IMR-90 (cell line): Measurements from ENCODE around the gene MEIOB. TPM values are rescaled to one million over a fixed set of nuclear protein-coding genes. Genes with fewer than 3 reads are reported as not detected.

Experiments used
- ATAC-seq: fragments of 200-7000 bp; cut with Tn5 transposase; 2 replicates; pipeline ENCODE4 v1.9.1; 2020; ENCODE audit warnings: low read depth, mild to moderate bottlenecking, moderate library complexity
- BruUV-seq: library from RNA; stranded (reverse); fragments of 400-500 nt; replicated peaks from 2 replicates; lab custom pipeline; 2021; lab: Mats Ljungman, UMichigan
- CTCF ChIA-PET: fragments of 300-600 bp; formaldehyde crosslinking; extraction: SDS; loops from one replicate; lab custom pipeline; 2021; ENCODE audit warnings: antibody characterized with exemption; lab: Yijun Ruan, JAX
- POLR2A ChIA-PET: fragments of 300-600 bp; sonication (Branson Sonifier 250); formaldehyde crosslinking; loops from one replicate; lab custom pipeline; 2022; ENCODE audit warnings: antibody characterized with exemption; ENCODE audit not compliant: unreplicated experiment; lab: Charles Lee
- DNase-seq: peaks from one replicate; pipeline ENCODE4 v3.0.0; 2013
- H2AFZ ChIP-seq: replicated peaks from 2 replicates; pipeline ENCODE3; 2013; ENCODE audit warnings: low read length, mild to moderate bottlenecking; ENCODE audit not compliant: poor library complexity
- H2AK5ac ChIP-seq: 2 replicates; pipeline ENCODE4 v1.6.1; 2013; ENCODE audit warnings: low read depth, low read length, inconsistent platforms
- H2AK9ac ChIP-seq: replicated peaks from 2 replicates; pipeline ENCODE3; 2013; ENCODE audit warnings: mild to moderate bottlenecking, low read depth, low read length, moderate library complexity; ENCODE audit not compliant: poor library complexity
- H2BK120ac ChIP-seq: 2 replicates; pipeline ENCODE4 v1.6.1; 2013; ENCODE audit warnings: low read depth, low read length, inconsistent platforms
- H2BK15ac ChIP-seq: 3 replicates; pipeline ENCODE4 v1.6.1; 2013; ENCODE audit warnings: low read depth, low read length, inconsistent platforms
- H2BK20ac ChIP-seq: 2 replicates; pipeline ENCODE4 v1.6.1; 2013; ENCODE audit warnings: low read depth, mild to moderate bottlenecking, inconsistent platforms, low read length, moderate library complexity
- H2BK5ac ChIP-seq: 2 replicates; pipeline ENCODE4 v1.6.1; 2013; ENCODE audit warnings: mild to moderate bottlenecking, low read depth, low read length, inconsistent platforms; ENCODE audit not compliant: poor library complexity, severe bottlenecking
- H3K14ac ChIP-seq: replicated peaks from 2 replicates; pipeline ENCODE4 v1.6.1; 2013; ENCODE audit warnings: low read depth, low read length, inconsistent platforms
- H3K18ac ChIP-seq: 2 replicates; pipeline ENCODE4 v1.6.1; 2013; ENCODE audit warnings: low read depth, low read length, control low read depth
- H3K23ac ChIP-seq: 2 replicates; pipeline ENCODE4 v1.6.1; 2013; ENCODE audit warnings: low read depth, low read length, inconsistent platforms
- H3K27ac ChIP-seq: 2 replicates; pipeline ENCODE4 v1.5.1; 2013; ENCODE audit warnings: mild to moderate bottlenecking, control low read depth, low read length; ENCODE audit not compliant: insufficient read depth
- H3K27me3 ChIP-seq: 2 replicates; pipeline ENCODE4 v1.6.1; 2013; ENCODE audit warnings: low read length; ENCODE audit not compliant: control insufficient read depth, insufficient read depth
- H3K36me3 ChIP-seq: 2 replicates; pipeline ENCODE4 v1.6.1; 2013; ENCODE audit warnings: low read length, mixed read lengths; ENCODE audit not compliant: control insufficient read depth, insufficient read depth
- H3K4ac ChIP-seq: 2 replicates; pipeline ENCODE4 v1.6.1; 2013; ENCODE audit warnings: low read depth, low read length, inconsistent platforms
- H3K4me1 ChIP-seq: 2 replicates; pipeline ENCODE4 v1.6.1; 2013; ENCODE audit warnings: low read length, mixed read lengths; ENCODE audit not compliant: control insufficient read depth, insufficient read depth
- H3K4me2 ChIP-seq: 2 replicates; pipeline ENCODE4 v1.6.1; 2013; ENCODE audit warnings: low read depth, mild to moderate bottlenecking, control low read depth, low read length, moderate library complexity
- H3K4me3 ChIP-seq: 2 replicates; pipeline ENCODE4 v1.5.1; 2013; ENCODE audit warnings: low read depth, mild to moderate bottlenecking, control low read depth, low read length, moderate library complexity; ENCODE audit not compliant: insufficient read depth
- H3K56ac ChIP-seq: 2 replicates; pipeline ENCODE4 v1.6.1; 2013; ENCODE audit warnings: low read length, inconsistent platforms; ENCODE audit not compliant: insufficient read depth; ENCODE audit errors: extremely low read depth
- H3K79me1 ChIP-seq, 2 experiments: 2 replicates each; pipeline ENCODE4 v1.6.1; 2013; ENCODE audit warnings: low read length in 2 of 2, inconsistent platforms in 1 of 2, low read depth in 1 of 2
- H3K9ac ChIP-seq: 2 replicates; pipeline ENCODE4 v1.6.1; 2013; ENCODE audit warnings: low read depth, low read length, control low read depth
- H3K9me1 ChIP-seq: 2 replicates; pipeline ENCODE4 v1.6.1; 2013; ENCODE audit warnings: low read length, inconsistent platforms; ENCODE audit not compliant: insufficient read depth
- H3K9me3 ChIP-seq: 2 replicates; pipeline ENCODE4 v1.6.1; 2013; ENCODE audit warnings: low read length; ENCODE audit not compliant: control insufficient read depth, insufficient read depth
- H4K20me1 ChIP-seq: 2 replicates; pipeline ENCODE4 v1.6.1; 2013; ENCODE audit warnings: low read length, inconsistent platforms; ENCODE audit not compliant: insufficient read depth
- H4K5ac ChIP-seq: 2 replicates; pipeline ENCODE4 v1.6.1; 2013; ENCODE audit warnings: mild to moderate bottlenecking, low read depth, low read length, control low read depth
- H4K8ac ChIP-seq, 2 experiments: 2 replicates each; pipeline ENCODE4 v1.6.1; 2013; ENCODE audit warnings: low read depth in 2 of 2, low read length in 2 of 2, control low read depth in 1 of 2, inconsistent platforms in 1 of 2
- H4K91ac ChIP-seq: 2 replicates; pipeline ENCODE4 v1.6.1; 2013; ENCODE audit warnings: low read depth, low read length, inconsistent platforms; ENCODE audit not compliant: insufficient read depth
- FOS ChIP-seq: fragments of 150-350 bp; IDR thresholded peaks from 2 replicates; pipeline ENCODE4 v1.6.1; 2016; ENCODE audit warnings: low read depth, low read length
- POLR2A ChIP-seq: IDR thresholded peaks from 2 replicates; pipeline ENCODE4 v1.6.1; 2012; ENCODE audit warnings: mild to moderate bottlenecking, low read depth, low read length
- WGBS, 2 experiments: methylation state at CpG; one replicate each; pipeline versions ENCODE4 v1.1.5 to v1.1.7; 2013; ENCODE audit warnings: missing lambda C conversion rate in 2 of 2; ENCODE audit not compliant: insufficient read length in 1 of 2; ENCODE audit errors: extremely low coverage in 2 of 2; 5-methylcytosine and 5-hydroxymethylcytosine counted together
- dilution Hi-C: fragments of 300-500 bp; cut with HindIII; formaldehyde crosslinking; loops from one replicate; pipeline ENCODE4 v1.14.3; 2018; ENCODE audit warnings: low sequenced_read_pairs; ENCODE audit not compliant: unreplicated experiment
- in situ Hi-C: fragments of 300-500 bp; cut with MboI; formaldehyde crosslinking; loops from 3 replicates; pipeline ENCODE4 v1.14.3; 2019; ENCODE audit warnings: low sequenced_read_pairs, inconsistent platforms, mixed read lengths
- intact Hi-C: fragments of 100-400 bp; cut with micrococcal nuclease; formaldehyde crosslinking; loops from 2 replicates; pipeline ENCODE4 v1.10.0; 2022
- polyA plus RNA-seq, 3 experiments: library from polyadenylated mRNA; depleted of rRNA; stranded (reverse); fragments of >200 nt; gene quantifications; 2 replicates each; pipeline ENCODE4 v1.2.3, GENCODE V29; 2012; ENCODE audit warnings: low replicate concordance in 1 of 3
- total RNA-seq: library from RNA; depleted of rRNA; stranded (reverse); fragments of >200 nt; gene quantifications from 2 replicates; pipeline ENCODE4 v1.2.3, GENCODE V29; 2012

The MEIOB gene
- total and polyA plus RNA-seq, 2 of the 4 experiments (the other 2 are of a cell fraction): 0.14 TPM; not detected in 1

DNA sequence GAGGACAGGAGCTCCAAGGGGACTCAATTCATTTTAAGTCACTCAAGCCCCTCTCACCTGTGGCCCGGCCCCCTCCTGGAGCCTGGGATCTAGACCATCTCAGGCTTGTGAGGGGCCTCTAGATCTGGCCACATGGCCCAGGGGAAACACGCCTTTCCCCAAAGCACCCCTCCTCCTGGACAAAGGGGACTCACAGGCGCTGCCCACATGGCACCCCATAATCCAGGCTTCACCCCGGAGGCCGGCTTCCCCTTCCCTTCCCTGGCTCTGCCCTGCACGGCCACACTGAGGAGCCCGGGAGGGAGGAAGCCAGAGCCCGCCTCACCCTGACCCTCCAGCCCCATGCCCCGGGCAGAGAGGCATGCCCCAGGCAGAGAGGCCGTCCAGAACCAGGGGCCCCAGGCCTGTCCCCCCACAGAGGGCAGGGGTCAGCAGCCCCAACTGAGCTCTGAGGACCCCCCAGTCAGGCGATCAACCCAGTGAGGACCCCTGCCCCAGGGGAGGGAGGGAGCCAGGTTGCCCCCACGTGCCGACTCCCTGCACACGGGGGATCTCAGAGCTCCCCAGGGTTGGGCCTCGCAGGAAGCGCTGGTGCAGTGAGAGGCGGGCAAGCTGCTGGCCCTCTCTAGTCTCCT, 35.4 kb upstream of the MEIOB start:
- in situ Hi-C loops (no loop called here), dilution Hi-C loops (no loop called here), intact Hi-C loops (no loop called here)
- Histone ChIP-seq H4K91ac (no peak overlapping the region), H3K56ac (no peak overlapping the region), H3K23ac (no peak overlapping the region), H4K20me1 (no peaks in the 10 kb centered on the region), H3K14ac (no peak overlapping the region), H2AFZ (no peak overlapping the region), H2BK120ac (no peak overlapping the region), H3K27ac (no peak overlapping the region), H3K18ac (no peak overlapping the region), H2BK5ac (no peak overlapping the region), H3K4ac (no peak overlapping the region), H4K8ac (no peak overlapping the region), H2BK20ac (no peak overlapping the region), H2BK15ac (no peak overlapping the region), H3K27me3 (peaks cover 68% of the 10 kb centered on the region), H3K4me2 (no peak overlapping the region), H3K9me3 (no peaks in the 10 kb centered on the region), H2AK5ac (no peak overlapping the region), H2AK9ac (no peak overlapping the region), H4K5ac (no peak overlapping the region), H3K36me3 (no peaks in the 10 kb centered on the region), H3K4me1 (no peaks in the 10 kb centered on the region), H3K9ac (no peak overlapping the region), H3K79me1 (no peaks in the 10 kb centered on the region), H3K9me1 (no peaks in the 10 kb centered on the region), H3K4me3 (no peak overlapping the region)
- ChIA-PET CTCF (no interaction called here), POLR2A (no interaction called here)
- DNase-seq (no peak), ATAC-seq (no peak)
- TF ChIP-seq POLR2A (no peak), FOS (no peak)
- WGBS, 2 experiments: 58% methylated on average over 4 of the region's 17 CpGs; no CpG with 5 or more reads in 1 of the 2 experiments
- BruUV-seq: no TSS peak
